ENCODE measurements around the gene FAM9C. TPM values are rescaled to one million over a fixed set of nuclear protein-coding genes. Genes with fewer than 3 reads are reported as not detected.
"Not testable (repeated sequence)": the region's sequence is repeated elsewhere in the genome, so short reads cannot be mapped to it uniquely, and the experiment has no call there.

The FAM9C gene
- total RNA-seq, 2 donors from 2014 or later: not detected

DNA sequence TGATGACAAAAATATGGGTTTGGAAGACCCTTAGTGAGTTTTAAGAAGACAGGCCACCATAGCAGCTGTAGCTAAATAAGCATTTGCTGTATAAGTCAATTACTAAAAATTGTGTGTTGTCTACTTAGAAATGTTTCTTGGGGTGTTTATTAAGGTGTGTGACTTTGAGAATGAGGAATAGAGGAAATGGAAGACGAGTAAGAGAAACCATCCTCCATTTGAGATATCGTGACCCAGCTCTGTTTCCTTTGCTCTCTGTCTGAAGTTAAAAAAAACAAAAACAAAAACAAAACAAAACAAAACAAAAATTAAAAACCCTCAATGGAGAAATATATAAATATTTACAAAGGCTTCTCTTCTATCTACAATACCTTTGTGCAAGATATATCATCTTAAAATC is 41.7 kb upstream of the FAM9C start:
- intact Hi-C loops (cut with DNase I): no loop called here
- ATAC-seq: no peak
- Histone ChIP-seq H3K27ac (no peak overlapping the region), H3K4me1 (peaks cover 12% of the 10 kb centered on the region), H3K27me3 (no peaks in the 10 kb centered on the region), H3K36me3 (replicated peaks in 1 of 2; ENCODE audit: insufficient read depth in 1 of 2, low read depth in 2 of 2) (no peaks in the 10 kb centered on the region), H3K9me3 (no peaks in the 10 kb centered on the region), H3K4me3 (no peak overlapping the region)
- DNase-seq: no peak
- WGBS, 2 donors: 78 to 90% methylated on average over 2 of the region's 2 CpGs
- TF ChIP-seq, protein P1, sequence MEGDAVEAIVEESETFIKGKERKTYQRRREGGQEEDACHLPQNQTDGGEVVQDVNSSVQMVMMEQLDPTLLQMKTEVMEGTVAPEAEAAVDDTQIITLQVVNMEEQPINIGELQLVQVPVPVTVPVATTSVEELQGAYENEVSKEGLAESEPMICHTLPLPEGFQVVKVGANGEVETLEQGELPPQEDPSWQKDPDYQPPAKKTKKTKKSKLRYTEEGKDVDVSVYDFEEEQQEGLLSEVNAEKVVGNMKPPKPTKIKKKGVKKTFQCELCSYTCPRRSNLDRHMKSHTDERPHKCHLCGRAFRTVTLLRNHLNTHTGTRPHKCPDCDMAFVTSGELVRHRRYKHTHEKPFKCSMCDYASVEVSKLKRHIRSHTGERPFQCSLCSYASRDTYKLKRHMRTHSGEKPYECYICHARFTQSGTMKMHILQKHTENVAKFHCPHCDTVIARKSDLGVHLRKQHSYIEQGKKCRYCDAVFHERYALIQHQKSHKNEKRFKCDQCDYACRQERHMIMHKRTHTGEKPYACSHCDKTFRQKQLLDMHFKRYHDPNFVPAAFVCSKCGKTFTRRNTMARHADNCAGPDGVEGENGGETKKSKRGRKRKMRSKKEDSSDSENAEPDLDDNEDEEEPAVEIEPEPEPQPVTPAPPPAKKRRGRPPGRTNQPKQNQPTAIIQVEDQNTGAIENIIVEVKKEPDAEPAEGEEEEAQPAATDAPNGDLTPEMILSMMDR (IDR thresholded peaks at IDR 0.05): no peak
- TF ChIP-seq POLR2A (IDR thresholded peaks at IDR 0.05): no peak

DNA sequence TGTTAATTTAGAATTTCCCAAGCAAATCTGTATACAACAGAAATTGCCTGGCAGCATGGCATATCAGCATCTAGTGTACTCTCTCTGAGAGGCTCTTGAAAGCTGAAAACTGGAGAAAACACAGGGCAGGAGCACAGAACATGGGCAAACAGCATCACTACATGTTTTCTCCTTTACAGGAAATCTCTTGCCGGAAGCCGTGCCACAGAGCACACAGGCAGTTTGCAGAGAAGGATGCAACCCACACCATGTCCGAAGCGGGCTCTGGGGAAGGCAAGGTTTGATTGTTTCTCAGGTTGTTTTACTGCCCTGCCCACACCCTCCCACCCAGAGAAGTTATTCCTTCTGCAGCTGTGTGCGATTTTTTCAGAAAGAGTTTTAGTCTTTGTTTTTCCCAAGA is 41.1 kb upstream of the FAM9C start:
- ATAC-seq: no peak
- H3K27me3 ChIP-seq: no peaks in the 10 kb centered on the region
- DNase-seq: no peak
- intact Hi-C loops (cut with DNase I): no loop called here
- H3K4me3 ChIP-seq: no peak overlapping the region
- no peak for TF ChIP-seq POLR2A (IDR thresholded peaks at IDR 0.05)
- TF ChIP-seq, protein P1 (IDR thresholded peaks at IDR 0.05): no peak
- no peaks in the 10 kb centered on the region for H3K36me3 ChIP-seq (replicated peaks in 1 of 2; ENCODE audit: insufficient read depth in 1 of 2, low read depth in 2 of 2)
- WGBS, 2 donors: 67 to 87% methylated on average over 5 of the region's 5 CpGs
- H3K9me3 ChIP-seq: no peaks in the 10 kb centered on the region
- H3K4me1 ChIP-seq: peaks cover 6% of the 10 kb centered on the region
- H3K27ac ChIP-seq: no peak overlapping the region

DNA sequence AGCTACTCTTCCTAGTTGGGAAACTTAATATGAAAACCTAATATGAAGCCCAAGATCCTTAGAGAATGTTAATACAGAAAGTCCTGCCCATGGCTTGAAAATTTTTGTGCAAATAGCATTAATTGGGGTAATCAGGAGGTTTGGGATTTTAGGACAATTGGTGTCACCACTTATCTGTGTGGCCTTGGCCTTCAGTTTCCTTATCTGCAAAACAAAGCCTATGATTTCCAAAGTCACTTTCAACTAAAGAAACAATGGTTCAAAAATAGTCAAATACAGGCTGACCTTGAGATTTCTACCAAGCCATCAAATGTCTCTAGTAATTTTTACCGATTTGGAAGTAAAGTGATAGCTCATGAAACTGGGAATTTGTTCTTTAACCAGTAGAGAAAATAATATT is 40.2 kb upstream of the FAM9C start:
- no peak for ATAC-seq

DNA sequence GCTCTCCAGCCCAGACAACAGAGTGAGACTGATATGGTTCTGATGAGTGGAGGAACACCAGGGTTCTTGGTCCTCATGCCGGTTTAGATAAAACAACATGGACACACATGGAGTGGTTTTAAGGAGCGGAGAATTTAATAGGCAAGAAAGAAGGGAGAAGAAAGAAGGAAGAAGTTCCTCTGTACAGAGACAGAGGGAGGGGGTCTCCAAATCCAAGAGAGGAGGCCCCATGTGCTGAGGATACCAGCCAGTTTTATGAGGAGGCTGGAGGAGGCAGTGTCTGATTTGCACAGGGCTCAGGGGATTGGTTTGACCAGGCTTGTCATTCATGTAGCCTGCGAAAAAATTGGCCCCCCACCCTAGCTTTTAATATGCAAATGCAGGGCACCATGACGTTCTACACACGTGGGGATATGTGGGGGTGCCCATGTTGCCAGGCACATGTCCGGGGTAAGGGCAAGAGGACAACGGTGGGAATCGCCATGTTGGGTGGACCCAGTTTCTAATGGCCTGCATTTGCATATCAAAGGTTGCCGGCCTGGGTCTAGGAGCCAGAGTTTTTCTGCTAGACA is 39.4 kb upstream of the FAM9C start:
- H3K4me3 ChIP-seq; intact Hi-C loops (cut with DNase I); H3K36me3 ChIP-seq (replicated peaks in 1 of 2; ENCODE audit: insufficient read depth in 1 of 2, low read depth in 2 of 2); H3K9me3 ChIP-seq; ATAC-seq; H3K27ac ChIP-seq; H3K27me3 ChIP-seq; DNase-seq; H3K4me1 ChIP-seq: not testable (repeated sequence)
- WGBS, 2 donors: 86 to 93% methylated on average over 6 to 9 of the region's 9 CpGs

More for the DNA sequence above, 40.2 kb upstream of the FAM9C start:
- Histone ChIP-seq H3K27me3 (no peaks in the 10 kb centered on the region), H3K27ac (no peak overlapping the region), H3K4me1 (peaks cover under 1% of the 10 kb centered on the region), H3K36me3 (replicated peaks in 1 of 2; ENCODE audit: insufficient read depth in 1 of 2, low read depth in 2 of 2) (no peaks in the 10 kb centered on the region), H3K9me3 (no peaks in the 10 kb centered on the region), H3K4me3 (no peak overlapping the region)
- no peak for TF ChIP-seq POLR2A (IDR thresholded peaks at IDR 0.05)
- TF ChIP-seq, protein P1 (IDR thresholded peaks at IDR 0.05): no peak
- WGBS, 2 donors: 15 to 17% methylated on average over 1 of the region's 1 CpG
- no peak for DNase-seq
- intact Hi-C loops (cut with DNase I): no loop called here

DNA sequence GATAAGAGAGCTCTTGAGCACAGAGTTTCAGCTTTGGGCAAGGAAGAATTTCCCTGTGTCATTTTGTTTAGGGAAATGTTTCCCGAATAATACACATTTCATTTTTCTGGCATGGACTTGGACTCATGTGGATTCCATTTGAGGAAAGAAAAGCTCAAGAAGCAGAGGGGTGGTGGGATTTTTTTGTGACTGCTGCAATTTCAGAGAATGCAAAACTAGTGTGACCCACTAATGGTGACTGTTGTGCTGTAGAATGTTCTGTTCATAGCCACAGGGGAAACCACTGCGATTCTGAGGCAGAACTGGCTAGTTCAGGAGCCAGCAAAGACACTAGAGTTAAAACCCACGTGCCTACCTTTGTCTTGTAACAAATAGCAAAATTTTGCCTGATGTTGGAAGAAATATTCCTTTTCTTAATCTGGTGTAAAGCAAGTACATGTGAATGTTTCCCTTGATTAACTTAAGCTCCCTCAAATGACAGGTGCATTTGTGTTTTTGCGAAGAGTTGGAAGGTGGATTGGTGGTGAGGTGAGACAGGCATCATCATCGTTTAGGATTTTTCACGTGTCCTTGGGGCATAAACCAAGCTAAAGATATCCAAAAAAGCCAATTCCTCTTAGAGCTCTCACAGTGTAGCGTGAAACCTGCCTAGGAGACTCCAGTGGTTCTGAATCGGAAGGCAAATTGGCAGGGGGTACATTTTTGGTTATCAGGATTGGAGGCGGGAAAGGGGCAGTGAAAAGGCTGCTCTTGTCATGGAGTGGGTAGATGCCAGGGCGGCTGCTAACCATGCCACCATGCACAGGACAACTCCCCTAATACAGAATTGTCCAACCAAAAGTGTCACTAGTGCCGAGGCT is 38.0 kb upstream of the FAM9C start:
- no peaks in the 10 kb centered on the region for H3K27me3 ChIP-seq
- DNase-seq (no peak), ATAC-seq (no peak)
- H3K36me3 ChIP-seq (replicated peaks in 1 of 2; ENCODE audit: insufficient read depth in 1 of 2, low read depth in 2 of 2): no peaks in the 10 kb centered on the region
- peaks cover 10% of the 10 kb centered on the region for H3K4me1 ChIP-seq
- peak overlapping the region in 1 of 4 donors; percentile 32 for H3K27ac ChIP-seq
- no peaks in the 10 kb centered on the region for H3K9me3 ChIP-seq
- TF ChIP-seq, protein P1 (IDR thresholded peaks at IDR 0.05): no peak
- no peak for TF ChIP-seq POLR2A (IDR thresholded peaks at IDR 0.05)
- H3K4me3 ChIP-seq: no peak overlapping the region
- intact Hi-C loops (cut with DNase I): no loop called here
- WGBS, 2 donors: 76 to 77% methylated on average over 9 to 11 of the region's 11 CpGs

Measured in body of pancreas (tissue), 4 donors.